ENCODE data around the gene TRMT44.
"Not testable (repeated sequence)": the region's sequence is repeated elsewhere in the genome, so short reads cannot be mapped to it uniquely, and the experiment has no call there.

TRMT44 gene

GRCh38 chr4:8407316-8407715, 33.3 kb upstream of the TRMT44 start:
- DNase-seq (ENCODE audit: low read depth in 2 of 2), result no peak

GRCh38 chr4:8407756-8408155, 32.8 kb upstream of the TRMT44 start:
- no peak for DNase-seq (ENCODE audit: low read depth in 2 of 2)

GRCh38 chr4:8409264-8410065, 31.1 kb upstream of the TRMT44 start:
- peak; percentile 23 to 41 for DNase-seq (ENCODE audit: low read depth in 2 of 2)

- no peak for DNase-seq (ENCODE audit: low read depth in 2 of 2)
Measured at GRCh38 chr4:8410066-8410625, 30.4 kb upstream of the TRMT44 start.

- DNase-seq (ENCODE audit: low read depth in 2 of 2), result no peak
Measured at GRCh38 chr4:8410641-8411271, 29.8 kb upstream of the TRMT44 start.

GRCh38 chr4:8411351-8412180, 29.0 kb upstream of the TRMT44 start:
- no peak for DNase-seq (ENCODE audit: low read depth in 2 of 2)

- DNase-seq (ENCODE audit: low read depth in 2 of 2), result no peak
Measured at GRCh38 chr4:8412288-8412687, 28.3 kb upstream of the TRMT44 start.

GRCh38 chr4:8414377-8414776, 26.2 kb upstream of the TRMT44 start:
- DNase-seq (ENCODE audit: low read depth in 2 of 2), result peak in 1 of 2 donors; percentile 51

- no peak for DNase-seq (ENCODE audit: low read depth in 2 of 2)
Measured at GRCh38 chr4:8417071-8417614, 23.4 kb upstream of the TRMT44 start.

GRCh38 chr4:8419222-8420041, 21.1 kb upstream of the TRMT44 start:
- peak; percentile 39 to 48 for DNase-seq (ENCODE audit: low read depth in 2 of 2)

GRCh38 chr4:8420151-8420550, 20.4 kb upstream of the TRMT44 start:
- not testable (repeated sequence) for DNase-seq (ENCODE audit: low read depth in 2 of 2)

- DNase-seq (ENCODE audit: low read depth in 2 of 2), result no peak
Measured at GRCh38 chr4:8422327-8422726, 18.2 kb upstream of the TRMT44 start.

GRCh38 chr4:8422786-8423185, 17.8 kb upstream of the TRMT44 start:
- DNase-seq (ENCODE audit: low read depth in 2 of 2), result no peak

- no peak for DNase-seq (ENCODE audit: low read depth in 2 of 2)
Measured at GRCh38 chr4:8427262-8427661, 13.3 kb upstream of the TRMT44 start.

- no peak for DNase-seq (ENCODE audit: low read depth in 2 of 2)
Measured at GRCh38 chr4:8427761-8428287, 12.8 kb upstream of the TRMT44 start.

GRCh38 chr4:8428288-8429097, 12.1 kb upstream of the TRMT44 start:
- DNase-seq (ENCODE audit: low read depth in 2 of 2), result peak; percentile 84 to 90

- no peak for DNase-seq (ENCODE audit: low read depth in 2 of 2)
Measured at GRCh38 chr4:8431553-8431952, 9.0 kb upstream of the TRMT44 start.

- no peak for DNase-seq (ENCODE audit: low read depth in 2 of 2)
Measured at GRCh38 chr4:8433136-8433535, 7.4 kb upstream of the TRMT44 start.

- no peak for DNase-seq (ENCODE audit: low read depth in 2 of 2)
Measured at GRCh38 chr4:8434251-8435073, 6.1 kb upstream of the TRMT44 start.
